Esophagus (tissue), 2 donors: ENCODE measurements around the gene GPR137C. TPM values are rescaled to one million over a fixed set of nuclear protein-coding genes. Genes with fewer than 3 reads are reported as not detected.

Source experiments
- polyA plus RNA-seq, 2 donors: library from polyadenylated mRNA; stranded (reverse); fragments of 200-250 nt; gene quantifications; one replicate each; pipeline ENCODE4 v1.2.3, GENCODE V29; 2013
- donor health status: healthy with polysubstance abuse.
- donor health status: Bipolar disorder and iron deficiency.

Gene GPR137C
- polyA plus RNA-seq, 2 donors, result 0.11 to 0.26 TPM

Other genes starting within 250 kb of the GPR137C start
- under 1 TPM; 0.29 to 0.41 TPM for gene PTGER2, start 238.5 kb upstream of the GPR137C start, polyA plus RNA-seq
- 1 to 10 TPM; 1.3 to 1.9 TPM for gene TXNDC16, start 331 bp upstream of the GPR137C start, polyA plus RNA-seq
- gene ERO1A, start 142.7 kb downstream of the GPR137C start, polyA plus RNA-seq, result 100 to 1,000 TPM; 157 to 592 TPM
- 100 to 1,000 TPM in 1 of 2 donors, 10 to 100 TPM in 1; 77.5 to 110 TPM for gene PSMC6, start 154.4 kb downstream of the GPR137C start, polyA plus RNA-seq
- 1 to 10 TPM; 3.2 to 6.0 TPM for gene STYX, start 177.3 kb downstream of the GPR137C start, polyA plus RNA-seq
- gene GNPNAT1, start 238.8 kb downstream of the GPR137C start, polyA plus RNA-seq, result 1 to 10 TPM; 4.8 to 8.3 TPM